NCI-H187 (cell line): ENCODE results near the gene CABP1.
"Not testable (repeated sequence)": the region's sequence is repeated elsewhere in the genome, so short reads cannot be mapped to it uniquely, and the experiment has no call there.

ENCODE experiments used
- DNase-seq, 2 experiments: peaks; one replicate each; lab custom pipeline; 2025; lab: John Stamatoyannopoulos, UW

The CABP1 gene

DNA sequence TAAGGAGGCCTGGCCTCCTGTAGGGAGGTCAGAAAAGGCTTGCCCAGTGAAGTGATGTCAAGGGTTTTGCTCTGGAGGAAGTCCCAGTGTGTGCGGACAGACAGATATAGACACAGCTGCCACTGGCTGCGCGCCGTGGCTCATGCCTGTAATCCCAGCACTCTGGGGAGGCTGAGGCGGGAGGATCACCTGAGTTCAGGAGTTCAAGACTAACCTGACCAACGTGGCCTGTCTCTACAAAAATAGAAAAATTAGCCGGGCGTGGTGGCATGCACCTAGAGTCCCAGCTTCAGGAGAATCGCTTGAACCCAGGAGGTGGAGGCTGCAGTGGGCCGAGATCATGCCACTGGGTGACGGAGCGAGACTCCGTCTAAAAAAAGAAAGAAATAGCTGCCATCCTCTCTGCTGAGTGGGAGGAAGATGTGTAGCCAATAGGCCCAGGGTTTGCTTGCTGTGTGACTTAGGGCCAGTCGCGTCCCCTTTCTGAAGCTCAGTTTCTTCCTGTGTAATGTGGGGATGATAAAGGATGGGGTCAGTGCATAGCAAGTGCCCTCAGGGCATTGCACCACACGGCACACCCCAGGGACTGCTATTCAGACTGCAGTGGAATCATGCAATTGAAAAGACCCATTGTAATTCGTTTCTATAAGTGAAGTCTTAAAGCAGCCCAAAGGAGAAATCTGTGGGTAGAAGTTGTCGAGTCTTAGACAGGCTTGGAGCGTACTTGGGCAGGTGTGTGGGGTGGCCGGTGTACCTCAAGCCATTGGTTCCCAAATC lies 27.9 kb downstream of the CABP1 start:
- no peak for DNase-seq

DNA sequence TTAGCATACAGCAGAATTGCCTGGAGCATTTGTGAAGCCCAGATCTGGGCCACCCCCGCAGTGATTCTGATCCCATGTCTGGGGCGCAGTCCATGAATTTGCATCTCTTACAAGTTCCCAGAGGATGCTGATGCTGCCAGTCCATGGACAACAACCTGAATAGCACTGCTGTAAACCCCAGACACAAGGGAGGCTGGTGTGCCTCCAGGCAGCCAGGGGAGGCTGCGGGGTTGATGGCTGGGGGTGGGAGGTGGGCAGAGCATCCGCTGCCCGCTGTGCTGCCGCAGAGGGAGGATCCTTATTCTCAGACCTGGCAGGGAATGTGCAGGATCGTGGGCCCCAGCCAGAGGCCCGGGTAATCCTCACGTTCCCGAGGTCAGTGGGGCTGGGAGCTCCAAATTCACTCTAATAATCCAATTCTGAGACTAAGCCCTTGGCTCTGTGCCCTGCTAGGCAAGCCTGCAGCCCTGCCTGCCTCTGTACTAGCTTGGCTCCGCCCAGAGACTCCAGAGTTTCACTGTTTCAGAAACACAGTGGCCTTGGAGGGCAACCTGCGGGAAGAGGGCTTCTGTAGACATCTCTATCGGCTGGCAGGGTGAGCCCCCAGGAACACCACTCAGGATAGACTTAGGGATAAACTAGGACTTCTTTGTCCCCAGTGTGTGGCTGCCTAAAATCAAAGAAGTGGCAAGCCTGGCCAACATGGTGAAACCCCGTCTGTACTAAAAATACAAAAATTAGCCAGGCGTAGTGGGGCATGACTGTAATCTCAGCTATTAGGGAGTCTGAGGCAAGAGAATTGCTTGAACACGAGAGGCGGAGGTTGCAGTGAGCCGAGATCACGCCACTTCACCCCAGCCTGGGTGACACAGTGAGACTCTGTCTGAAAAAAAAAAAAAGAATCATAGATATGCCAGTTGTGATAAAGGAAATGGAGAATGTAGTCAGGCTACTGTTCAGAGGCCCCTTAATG lies 28.7 kb downstream of the CABP1 start:
- DNase-seq, result no peak

DNA sequence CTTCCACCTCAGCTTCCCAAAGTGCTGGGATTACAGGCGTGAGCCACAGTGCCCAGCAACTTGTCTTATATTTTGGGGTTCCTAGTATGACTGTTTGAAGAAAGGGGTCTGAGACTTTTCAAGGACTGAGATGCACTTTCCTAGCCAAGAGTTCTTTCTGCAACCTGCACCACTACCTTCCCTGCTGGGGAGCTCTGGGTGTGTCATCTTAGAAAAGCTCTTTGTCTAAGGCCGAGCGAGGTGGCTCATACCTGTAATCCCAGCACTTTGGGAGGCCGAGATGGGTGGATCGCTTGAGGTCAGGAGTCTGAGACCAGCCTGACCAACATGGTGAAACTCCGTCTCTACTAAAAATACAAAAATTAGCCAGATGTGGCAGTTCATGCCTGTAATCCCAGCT lies 29.8 kb downstream of the CABP1 start:
- DNase-seq, result not testable (repeated sequence)

DNA sequence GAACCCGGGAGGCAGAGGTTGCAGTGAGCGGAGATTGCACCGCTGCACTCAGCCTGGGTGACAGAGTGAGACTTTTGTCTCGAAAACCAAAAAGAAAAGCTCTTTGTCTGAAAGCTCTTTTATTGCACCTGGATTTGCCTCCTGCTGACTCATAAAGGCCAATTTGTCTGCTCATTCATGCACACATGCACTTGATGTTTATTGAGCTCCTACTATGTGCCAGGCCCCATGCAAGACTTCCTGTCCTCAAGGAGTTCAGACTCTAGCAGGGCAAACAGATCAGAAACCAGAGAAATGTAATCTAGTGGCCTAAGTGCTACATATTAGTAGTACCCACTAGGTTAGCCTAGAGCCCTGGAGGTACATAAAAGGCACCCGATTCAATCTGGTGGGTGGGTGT lies 30.2 kb downstream of the CABP1 start:
- no peak for DNase-seq

DNA sequence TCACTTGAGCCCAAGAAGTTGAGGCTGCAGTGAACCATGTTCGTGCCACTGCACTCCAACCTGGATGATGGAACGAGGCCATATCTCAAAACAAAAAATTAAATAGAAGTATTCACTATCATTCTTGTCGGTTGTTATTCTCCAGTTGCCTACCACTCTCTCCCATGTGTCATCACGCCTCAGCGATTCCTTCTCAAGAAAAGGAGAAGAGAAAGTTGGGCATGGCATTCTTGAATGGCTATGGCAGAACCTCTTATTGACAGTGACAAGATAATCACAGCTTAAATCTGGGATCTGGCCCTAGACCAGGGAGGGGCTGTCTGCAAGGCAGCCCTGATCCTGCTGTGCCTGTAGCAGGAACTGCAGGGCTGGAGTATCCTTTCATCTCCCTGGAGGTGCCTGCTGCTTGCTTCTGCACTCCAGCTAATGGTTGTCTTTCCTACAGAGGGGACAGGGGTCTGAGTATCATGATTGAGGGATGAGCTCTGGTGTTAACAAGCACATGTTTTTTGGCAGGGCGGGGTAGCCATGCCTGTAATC lies 33.7 kb downstream of the CABP1 start:
- DNase-seq, result no peak

DNA sequence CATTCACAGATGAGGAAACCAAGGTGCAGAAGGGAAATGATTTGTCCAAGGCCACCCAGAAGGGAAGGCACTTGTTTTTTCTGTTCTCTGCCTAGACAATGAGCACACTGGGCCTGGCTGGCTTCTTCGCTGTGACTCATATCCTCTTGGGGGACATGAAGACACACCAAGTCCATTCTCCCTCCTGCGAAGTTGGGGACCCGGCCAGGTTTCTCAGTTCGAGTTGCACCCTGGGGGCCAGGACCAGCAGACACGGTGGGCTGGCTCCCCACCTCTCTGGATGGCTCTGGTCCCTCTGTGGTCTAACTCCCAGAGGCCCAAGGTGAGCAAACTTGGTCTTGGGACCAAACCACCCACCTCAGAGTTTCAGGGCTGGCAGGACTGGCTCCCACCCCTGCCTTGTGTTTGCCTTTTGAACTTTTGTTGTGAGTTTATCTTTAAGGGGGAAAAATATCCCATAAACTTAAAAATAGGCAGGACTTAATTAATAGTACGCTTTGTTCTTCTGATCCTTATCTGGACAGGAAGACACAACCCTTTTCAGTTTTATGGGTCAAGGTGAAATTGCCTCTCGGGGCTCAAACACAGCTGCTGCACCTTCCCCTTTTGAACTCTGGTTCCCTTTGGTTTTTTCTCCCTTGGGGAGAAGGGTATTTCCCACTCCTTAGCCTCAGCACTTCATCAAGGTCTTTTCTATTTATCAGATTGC lies 37.5 kb downstream of the CABP1 start:
- DNase-seq, result no peak

DNA sequence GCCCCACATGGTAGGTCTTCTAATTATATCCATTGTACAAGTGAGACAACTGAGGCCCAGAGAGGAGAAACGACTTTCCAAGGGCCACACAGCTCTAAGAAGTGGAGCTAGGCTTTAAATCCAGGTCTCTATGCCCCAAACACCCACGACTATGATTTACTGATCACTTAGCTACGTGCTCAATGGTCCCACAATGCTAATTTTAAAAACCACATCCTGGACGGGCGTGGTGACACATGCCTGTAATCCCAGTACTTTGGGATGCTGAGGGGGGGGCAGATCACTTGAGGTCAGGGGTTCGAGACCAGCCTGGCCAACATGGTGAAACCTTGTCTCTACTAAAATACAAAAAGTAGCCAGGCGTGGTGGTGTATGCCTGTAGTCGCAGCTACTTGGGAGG lies 38.1 kb downstream of the CABP1 start:
- DNase-seq, result no peak

DNA sequence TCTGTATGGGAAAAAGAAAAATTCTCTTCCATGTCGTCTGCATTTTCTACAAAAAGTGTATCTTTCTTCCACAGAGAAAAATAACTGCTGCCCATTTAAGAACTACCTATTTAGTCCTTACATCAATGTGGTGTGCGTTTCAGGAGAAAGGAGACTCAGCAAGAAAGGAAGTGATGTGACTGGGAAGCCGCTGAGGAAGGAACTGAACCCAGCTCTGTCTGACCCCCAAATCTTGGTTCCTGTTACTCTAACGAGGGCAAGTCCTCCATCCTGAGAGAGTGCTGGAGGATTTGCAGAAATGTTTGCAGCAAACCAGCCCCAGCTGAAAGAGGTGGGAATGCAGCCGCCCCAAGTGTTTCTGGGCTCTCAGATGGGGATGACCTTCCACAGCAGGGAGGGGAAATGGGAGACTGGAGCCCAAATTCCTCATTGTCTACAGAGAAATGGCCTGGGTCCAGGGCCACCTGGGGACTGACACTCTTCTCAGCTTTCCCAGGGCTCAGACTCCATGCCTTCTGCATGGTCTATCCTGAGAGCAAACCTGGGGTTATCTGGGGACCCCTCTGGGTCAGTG lies 39.8 kb downstream of the CABP1 start:
- DNase-seq, result no peak

DNA sequence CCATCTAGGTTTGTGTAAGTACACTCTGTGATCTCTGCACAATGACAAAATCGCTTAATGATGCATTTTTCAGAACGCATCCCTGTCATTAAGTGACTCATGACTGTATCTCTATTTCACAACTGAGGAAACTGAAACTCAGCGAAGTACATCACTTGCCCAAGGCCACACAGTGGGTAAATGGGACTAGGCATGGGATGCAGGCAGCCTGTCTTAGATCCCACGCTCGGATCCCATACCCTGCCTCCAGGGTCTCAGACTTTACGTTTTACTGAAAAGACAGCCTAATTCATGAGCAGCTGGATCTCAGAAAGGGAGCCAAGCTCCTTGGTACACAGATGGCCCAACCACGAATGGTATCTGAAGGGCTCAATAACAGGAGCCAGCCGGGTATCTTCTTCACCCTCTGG lies 44.1 kb downstream of the CABP1 start:
- DNase-seq, result no peak

DNA sequence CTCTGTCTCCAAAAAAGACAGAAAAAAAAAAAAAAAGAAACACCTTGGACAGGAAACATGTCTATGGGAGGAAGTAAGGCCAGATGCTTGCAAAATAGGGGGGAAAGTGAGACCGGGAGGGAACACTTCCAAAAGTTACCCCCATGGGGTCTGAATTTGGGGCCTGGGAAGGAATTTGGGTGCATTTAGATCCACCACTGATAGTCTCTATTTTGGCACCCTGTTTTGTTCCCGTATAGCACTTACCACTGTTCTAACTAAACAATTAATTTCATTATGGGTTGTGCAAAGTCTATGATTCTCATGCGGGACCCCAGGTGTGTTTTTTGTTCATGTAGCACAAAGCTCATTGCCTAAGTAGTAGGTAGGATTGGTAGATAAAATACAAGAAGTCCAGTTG lies 45.1 kb downstream of the CABP1 start:
- DNase-seq, result no peak

DNA sequence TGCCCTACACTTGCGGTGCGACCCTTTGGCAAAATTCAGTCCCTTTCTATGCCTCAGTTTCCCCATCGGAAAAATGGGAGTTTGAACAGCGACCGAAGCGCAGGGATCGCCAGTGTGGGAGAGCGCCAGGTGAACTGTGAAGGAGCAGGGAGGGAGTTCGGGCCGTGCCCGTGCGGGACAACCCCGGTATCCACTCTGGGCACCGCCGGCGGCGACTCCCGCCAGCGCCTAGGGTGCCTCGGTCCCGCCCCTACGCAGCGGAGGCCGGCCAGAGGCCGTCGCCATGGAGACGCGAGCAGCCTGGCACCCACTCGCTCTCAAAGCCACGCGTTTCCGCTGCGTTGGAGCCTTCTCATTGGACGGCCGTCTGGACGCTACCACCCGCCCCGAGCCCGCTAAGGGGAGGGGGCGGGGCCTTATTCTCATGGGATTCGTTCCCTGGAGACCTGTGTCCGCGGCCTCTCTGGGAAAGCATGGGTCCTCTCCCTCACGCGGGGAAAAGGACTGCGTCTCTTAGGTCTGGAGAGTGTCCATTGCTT lies 45.8 kb downstream of the CABP1 start:
- DNase-seq, result peak; percentile 98 to 100

DNA sequence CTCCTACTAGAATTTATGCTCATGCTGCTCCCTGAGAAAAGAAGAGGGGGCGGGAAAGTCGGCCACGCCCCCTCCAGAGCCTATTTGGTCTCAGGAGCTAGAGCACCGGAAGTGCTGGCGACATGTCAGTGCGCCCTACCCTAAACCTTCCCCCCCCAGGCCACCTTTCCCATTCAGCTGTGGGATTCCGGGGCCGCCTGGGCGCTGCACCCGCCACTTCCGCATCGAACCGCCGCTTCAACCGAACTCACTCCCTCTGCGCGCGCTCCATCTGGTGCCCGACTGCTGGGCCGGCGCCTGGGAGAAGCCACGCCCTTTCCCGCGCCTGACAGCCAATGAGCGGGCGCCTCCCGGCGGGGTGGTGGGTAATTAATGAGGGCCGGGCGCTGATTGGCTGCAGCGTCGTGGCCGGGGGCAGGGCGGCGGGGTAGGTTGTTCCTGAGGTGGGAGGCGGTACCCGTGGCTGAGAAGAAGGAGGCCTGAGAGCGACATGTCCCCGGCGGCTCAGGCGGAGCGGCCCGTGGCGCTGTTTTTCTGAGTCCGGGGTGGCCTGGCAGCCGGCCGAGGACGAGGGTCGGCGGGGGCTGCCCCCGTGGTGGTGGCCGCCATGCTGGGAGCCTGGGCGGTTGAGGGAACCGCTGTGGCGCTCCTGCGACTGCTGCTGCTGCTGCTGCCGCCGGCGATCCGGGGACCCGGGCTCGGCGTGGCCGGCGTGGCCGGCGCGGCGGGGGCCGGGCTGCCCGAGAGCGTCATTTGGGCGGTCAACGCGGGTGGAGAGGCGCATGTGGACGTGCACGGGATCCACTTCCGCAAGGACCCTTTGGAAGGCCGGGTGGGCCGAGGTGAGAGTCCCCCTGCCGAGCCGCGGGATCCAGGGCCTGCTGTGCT lies 46.5 kb downstream of the CABP1 start, which contains the start of gene MLEC:
MLEC (plus strand) TSS at position 460 of the 888 bp plus-strand sequence; CDS start at position 608, 148 bp downstream.
- peak; percentile 99 to 100 for DNase-seq

DNA sequence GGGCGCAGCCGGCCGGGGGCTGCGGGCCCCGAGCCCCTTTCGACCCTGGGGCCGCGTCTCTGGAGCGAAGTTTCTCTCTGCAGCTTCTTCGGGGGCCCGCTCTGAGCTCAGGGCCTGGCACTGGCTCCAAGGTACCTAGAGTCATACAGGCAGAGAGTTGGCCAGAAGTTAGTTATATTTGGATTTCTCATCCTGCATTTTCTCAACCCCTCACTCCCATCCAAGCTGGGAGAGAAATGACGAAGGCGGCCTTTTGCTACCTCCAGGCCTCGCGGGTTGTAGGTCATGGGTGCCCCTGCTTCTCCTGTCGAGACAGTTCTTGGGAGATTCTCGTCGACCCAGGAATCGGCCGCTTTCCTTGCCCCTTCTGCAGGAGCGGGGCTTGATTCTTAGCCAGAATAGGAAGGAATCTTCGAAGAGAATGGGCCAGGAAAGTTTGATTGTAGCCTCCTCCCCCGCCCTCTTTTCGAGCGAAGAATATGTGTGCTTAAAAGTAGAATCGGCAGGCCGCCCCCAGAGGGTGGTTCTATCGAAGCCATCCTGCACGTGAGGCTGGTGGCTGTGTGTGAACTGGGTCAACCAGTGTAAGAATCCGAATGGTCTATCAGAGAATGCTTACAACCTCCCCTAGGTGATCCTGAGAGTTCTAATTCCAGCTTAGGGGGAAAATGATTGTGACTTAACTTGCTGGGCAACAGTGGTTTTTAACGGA lies 47.3 kb downstream of the CABP1 start:
- no peak for DNase-seq

DNA sequence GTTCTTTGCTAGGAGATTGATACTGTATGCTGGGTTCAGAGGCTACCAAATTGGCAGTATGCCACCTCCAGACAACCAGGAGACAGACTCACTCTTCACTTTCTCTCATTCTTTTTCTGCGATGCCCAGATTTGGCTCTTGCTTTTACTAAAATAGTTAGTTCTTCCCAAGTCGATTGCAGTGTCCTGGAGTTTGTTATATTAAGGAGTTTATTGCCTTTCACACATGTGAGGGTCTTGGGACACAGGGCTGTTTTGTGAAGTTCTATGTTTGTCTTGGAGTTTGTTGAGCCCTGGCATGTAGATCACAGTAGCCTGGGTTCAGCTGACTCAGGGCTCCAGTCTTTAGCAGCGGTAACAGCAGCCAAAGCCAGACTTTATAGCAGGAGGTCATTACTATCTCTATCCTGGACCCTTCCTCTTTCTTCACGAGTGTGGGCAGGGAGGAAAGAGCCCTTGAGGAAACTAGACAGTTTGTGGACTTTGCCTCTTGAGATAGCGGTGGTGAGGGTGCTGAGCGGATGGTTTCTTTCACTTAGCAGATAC lies 48.2 kb downstream of the CABP1 start:
- no peak for DNase-seq

DNA sequence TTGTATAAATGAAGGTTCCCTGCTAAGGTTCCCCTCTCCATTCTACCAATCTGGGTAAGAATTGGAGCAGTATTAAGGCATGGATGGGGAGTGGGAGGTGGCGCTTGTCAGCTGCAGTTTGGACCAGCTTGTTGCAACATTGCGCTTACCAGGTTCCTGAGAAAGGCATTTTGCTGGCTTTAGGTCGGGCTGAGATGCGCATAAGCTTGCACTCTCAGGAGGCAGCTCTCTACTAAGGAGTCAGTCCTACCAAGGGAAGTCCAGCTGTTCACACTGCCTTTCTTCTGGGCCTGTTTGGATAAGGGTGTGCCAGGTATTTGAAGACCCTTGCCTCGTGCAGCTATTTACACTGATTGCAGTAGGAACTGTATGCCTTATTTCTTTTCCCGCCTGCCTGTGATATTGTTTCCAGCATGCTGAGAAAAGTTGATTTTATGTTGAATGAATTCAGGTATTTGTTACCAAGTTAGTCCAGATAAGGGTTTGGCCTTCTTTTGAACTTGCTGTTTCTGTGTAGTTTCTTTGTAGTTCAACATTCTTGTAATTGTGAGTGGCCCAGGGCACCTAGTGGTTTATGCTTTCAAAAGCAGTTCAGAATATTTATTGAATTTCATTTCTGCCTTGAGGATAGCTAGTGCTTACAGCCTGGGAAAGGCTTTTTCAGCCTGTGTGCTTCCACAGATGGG lies 49.1 kb downstream of the CABP1 start:
- DNase-seq, result no peak

DNA sequence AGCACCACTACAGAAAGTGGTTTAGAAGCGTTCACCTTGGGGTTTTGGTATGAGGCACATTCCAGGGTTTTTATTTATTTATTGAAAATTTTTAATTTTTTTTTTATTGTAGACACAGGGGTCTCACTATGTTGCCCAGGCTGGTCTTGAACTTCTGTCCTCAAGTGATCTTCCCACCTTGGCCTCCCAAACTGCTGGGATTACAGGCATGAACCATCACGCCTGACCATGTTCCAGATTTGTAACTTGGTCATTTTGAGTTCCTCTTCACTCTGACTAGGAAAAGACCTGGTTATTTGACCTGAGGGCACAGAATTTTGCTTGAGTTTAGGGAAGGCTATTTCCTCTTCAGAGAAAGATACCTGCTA lies 49.6 kb downstream of the CABP1 start:
- DNase-seq, result no peak

DNA sequence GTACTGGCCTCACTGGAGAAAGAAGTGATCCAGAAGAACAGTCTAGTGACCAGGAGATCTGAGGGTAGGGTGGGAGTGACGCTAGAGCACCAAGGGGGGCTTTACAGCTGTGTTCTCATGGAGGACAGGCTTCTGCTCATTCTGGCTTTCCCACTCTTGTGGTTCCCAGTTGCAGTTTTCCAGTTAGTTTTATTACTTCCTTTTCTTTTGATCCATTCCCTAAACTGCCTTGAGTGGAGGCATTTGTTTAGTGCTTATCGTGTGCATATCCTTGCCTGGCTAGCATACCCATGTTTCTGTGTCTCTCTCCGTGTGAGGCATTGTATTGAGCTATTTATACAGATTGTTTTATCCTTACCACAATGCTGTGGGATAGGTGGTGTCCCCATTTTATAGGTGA lies 50.6 kb downstream of the CABP1 start:
- DNase-seq, result no peak

DNA sequence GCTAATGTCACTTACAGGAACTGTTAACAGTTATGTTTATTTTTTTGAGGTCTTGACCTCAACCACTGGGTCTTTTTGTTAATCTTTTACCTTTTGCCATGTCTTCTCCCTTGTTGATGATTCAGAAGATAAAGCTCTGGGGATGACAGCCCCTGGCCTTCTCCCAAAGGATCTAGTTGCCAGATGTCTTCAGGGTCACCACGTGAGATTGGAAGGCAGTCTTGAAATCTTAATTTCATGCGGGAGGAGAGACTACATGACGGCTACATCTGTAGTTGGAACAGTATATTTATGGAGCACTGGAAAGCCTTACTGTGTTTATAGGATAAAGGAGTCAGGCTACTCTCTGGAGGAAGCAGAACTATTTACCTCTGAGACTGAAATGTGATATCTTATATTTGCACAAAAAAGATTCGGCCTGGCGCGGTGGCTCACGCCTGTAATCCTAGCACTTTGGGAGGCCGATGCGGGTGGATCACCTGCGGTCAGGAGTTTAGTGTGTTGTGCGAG lies 52.2 kb downstream of the CABP1 start:
- no peak for DNase-seq

DNA sequence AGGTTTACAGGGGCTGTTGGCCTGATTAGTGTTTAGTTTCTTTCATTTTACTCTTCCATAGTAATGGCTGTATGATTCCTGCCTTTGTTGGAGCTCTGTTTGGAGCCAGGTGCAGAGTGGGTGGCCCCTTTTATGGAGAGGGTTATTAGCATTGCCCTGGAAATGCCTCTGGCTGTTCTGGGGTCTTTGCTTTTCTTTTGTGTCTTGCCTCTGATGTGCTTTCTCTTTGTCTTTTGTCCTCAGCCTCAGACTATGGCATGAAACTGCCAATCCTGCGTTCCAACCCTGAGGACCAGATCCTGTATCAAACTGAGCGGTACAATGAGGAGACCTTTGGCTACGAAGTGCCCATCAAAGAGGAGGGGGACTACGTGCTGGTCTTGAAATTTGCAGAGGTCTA lies 53.4 kb downstream of the CABP1 start:
- no peak for DNase-seq
